Fibroblast of lung (primary cell): Measurements from ENCODE around the gene BMP6. TPM values are rescaled to one million over a fixed set of nuclear protein-coding genes. Genes with fewer than 3 reads are reported as not detected.

Experiments
- DNase-seq, 2 donors: peaks; one replicate each; pipeline versions ENCODE4 v3.0.0 to v3.0.0-alpha.2; 2010; ENCODE audit warnings: low read depth in 2 of 2
- H2AFZ ChIP-seq: 2 replicates; pipeline ENCODE4 v1.5.1; 2012; ENCODE audit warnings: low read length, control low read depth, inconsistent platforms
- H3K27ac ChIP-seq: 2 replicates; pipeline ENCODE4 v1.5.1; 2011; ENCODE audit warnings: low read length, control low read depth; ENCODE audit not compliant: insufficient read depth
- H3K27me3 ChIP-seq: 2 replicates; pipeline ENCODE4 v1.5.1; 2011; ENCODE audit warnings: mild to moderate bottlenecking, low read length; ENCODE audit not compliant: control insufficient read depth, insufficient read depth
- H3K36me3 ChIP-seq: 2 replicates; pipeline ENCODE4 v1.5.1; 2011; ENCODE audit warnings: low read length; ENCODE audit not compliant: control insufficient read depth, insufficient read depth
- H3K4me1 ChIP-seq: 2 replicates; pipeline ENCODE4 v1.5.1; 2011; ENCODE audit warnings: low read length; ENCODE audit not compliant: control insufficient read depth, insufficient read depth; ENCODE audit errors: extremely low read depth
- H3K4me2 ChIP-seq: 2 replicates; pipeline ENCODE4 v1.5.1; 2011; ENCODE audit warnings: low read length, control low read depth; ENCODE audit not compliant: insufficient read depth; ENCODE audit errors: extremely low read depth
- H3K4me3 ChIP-seq, 4 experiments: fragments of 200-600 bp in 1 of 4; sonication (generic) in 1 of 4; replicated peaks in 1 of 4; 2 replicates each; pipeline ENCODE4 v1.5.1; 2011 to 2016; ENCODE audit warnings: low read length in 4 of 4, low read depth in 3 of 4, mild to moderate bottlenecking in 3 of 4, control low read depth in 2 of 4, inconsistent platforms in 1 of 4, mixed read lengths in 1 of 4; ENCODE audit not compliant: insufficient read depth in 1 of 4; ENCODE audit errors: control extremely low read depth in 1 of 4
- H3K79me2 ChIP-seq: 2 replicates; pipeline ENCODE4 v1.5.1; 2012; ENCODE audit warnings: mild to moderate bottlenecking, low read length, inconsistent platforms; ENCODE audit not compliant: control insufficient read depth, insufficient read depth
- H3K9ac ChIP-seq: 2 replicates; pipeline ENCODE4 v1.5.1; 2011; ENCODE audit warnings: mild to moderate bottlenecking, low read length, control low read depth; ENCODE audit not compliant: insufficient read depth
- H3K9me3 ChIP-seq: 2 replicates; pipeline ENCODE4 v1.5.1; 2012; ENCODE audit warnings: low read depth, low read length; ENCODE audit not compliant: control insufficient read depth, insufficient read depth
- H4K20me1 ChIP-seq: 2 replicates; pipeline ENCODE4 v1.5.1; 2011; ENCODE audit warnings: low read length; ENCODE audit not compliant: control insufficient read depth, insufficient read depth; ENCODE audit errors: extremely low read depth
- CTCF ChIP-seq, 2 donors: IDR thresholded peaks in 1 of 2; conservative IDR thresholded peaks in 1 of 2; 1 replicate in 1 of 2; 2 replicates in 1 of 2; pipeline ENCODE4 v1.5.1; 2011 to 2012; ENCODE audit warnings: low read length in 2 of 2, control low read depth in 1 of 2, inconsistent platforms in 1 of 2, low read depth in 1 of 2, mild to moderate bottlenecking in 1 of 2
- EZH2 ChIP-seq: IDR thresholded peaks from 2 replicates; pipeline ENCODE4 v1.5.1; 2012; ENCODE audit warnings: low read length, control low read depth, mild to moderate bottlenecking; ENCODE audit errors: missing control alignments
- polyA plus RNA-seq, 2 donors: library from polyadenylated mRNA; depleted of rRNA in 1 of 2; stranded (reverse) in 1 of 2; unstranded in 1 of 2; fragments of >200 nt; gene quantifications; 2 replicates each; pipeline ENCODE4 v1.2.1, GENCODE V29; 2011 to 2012; ENCODE audit warnings: missing spikeins in 1 of 2
- total RNA-seq: library from RNA; depleted of rRNA; stranded (reverse); fragments of >200 nt; gene quantifications from 2 replicates; pipeline ENCODE4 v1.2.1, GENCODE V29; 2014

BMP6 gene
- total and polyA plus RNA-seq, 2 donors (not counting 1 experiment from before 2014, with no cell fraction given) = under 0.01 to 0.20 TPM

- Histone ChIP-seq H3K27ac (no peak overlapping the region), H3K4me1 (no peaks in the 10 kb centered on the region), H3K9ac (no peak overlapping the region), H3K4me2 (no peak overlapping the region), H4K20me1 (no peaks in the 10 kb centered on the region), H3K9me3 (no peaks in the 10 kb centered on the region), H3K4me3 (no peak overlapping the region), H3K79me2 (peaks cover 27% of the 10 kb centered on the region), H2AFZ (no peak overlapping the region), H3K36me3 (peaks cover 25% of the 10 kb centered on the region), H3K27me3 (no peaks in the 10 kb centered on the region)
- no peak for DNase-seq
- no peak for TF ChIP-seq CTCF (conservative IDR thresholded peaks at IDR 0.05 in 1 of 2, IDR thresholded peaks at IDR 0.05 in 1 of 2; ENCODE audit: low read depth in 1 of 2, low read length in 2 of 2)
- no peak for TF ChIP-seq EZH2
Measured at GRCh38 chr6:7902867-7903266, 177.0 kb downstream of the BMP6 start.

GRCh38 chr6:7903673-7904072 lies 177.8 kb downstream of the BMP6 start:
- Histone ChIP-seq H3K27ac (no peak overlapping the region), H3K4me1 (no peaks in the 10 kb centered on the region), H3K9ac (no peak overlapping the region), H4K20me1 (no peaks in the 10 kb centered on the region), H3K27me3 (no peaks in the 10 kb centered on the region), H3K79me2 (peaks cover 33% of the 10 kb centered on the region), H2AFZ (no peak overlapping the region), H3K36me3 (peaks cover 23% of the 10 kb centered on the region), H3K9me3 (no peaks in the 10 kb centered on the region), H3K4me3 (no peak overlapping the region), H3K4me2 (no peak overlapping the region)
- DNase-seq = no peak
- TF ChIP-seq EZH2 = no peak
- TF ChIP-seq CTCF (conservative IDR thresholded peaks at IDR 0.05 in 1 of 2, IDR thresholded peaks at IDR 0.05 in 1 of 2; ENCODE audit: low read depth in 1 of 2, low read length in 2 of 2) = no peak

GRCh38 chr6:7904654-7905319 lies 178.9 kb downstream of the BMP6 start:
- Histone ChIP-seq H3K79me2 (peaks cover 44% of the 10 kb centered on the region), H3K4me1 (no peaks in the 10 kb centered on the region), H2AFZ (no peak overlapping the region), H3K27me3 (no peaks in the 10 kb centered on the region), H3K9ac (no peak overlapping the region), H3K4me3 (no peak overlapping the region), H4K20me1 (no peaks in the 10 kb centered on the region), H3K27ac (no peak overlapping the region), H3K36me3 (peaks cover 15% of the 10 kb centered on the region), H3K9me3 (no peaks in the 10 kb centered on the region), H3K4me2 (no peak overlapping the region)
- TF ChIP-seq EZH2 (no peak), CTCF (conservative IDR thresholded peaks at IDR 0.05 in 1 of 2, IDR thresholded peaks at IDR 0.05 in 1 of 2; ENCODE audit: low read depth in 1 of 2, low read length in 2 of 2) (no peak)
- no peak for DNase-seq
